ENCODE measurements around the gene KRT76.

The KRT76 gene

GRCh38 chr12:52813203-52813819, 36.2 kb upstream of the KRT76 start:
- no peak for DNase-seq (ENCODE audit: low spot score)

DNA sequence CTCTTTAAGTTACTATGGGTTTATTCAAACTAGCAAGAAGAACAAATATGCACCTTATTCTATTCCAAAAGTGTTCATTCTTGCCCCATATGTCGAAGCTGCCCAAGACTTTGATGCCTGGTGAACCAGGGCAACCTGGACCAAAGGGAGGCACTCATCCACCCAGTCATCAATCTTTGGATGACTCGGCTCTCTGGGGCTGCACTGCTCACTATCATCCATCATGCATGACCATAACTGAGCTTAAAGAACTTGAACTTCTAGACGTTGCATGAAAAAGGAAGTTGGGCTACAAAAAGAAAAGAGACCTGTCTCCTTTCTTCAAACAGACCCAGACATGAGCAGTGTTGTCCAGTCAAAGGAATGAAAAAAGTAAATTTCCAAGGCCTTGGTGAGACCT, 35.6 kb upstream of the KRT76 start:
- DNase-seq (ENCODE audit: low spot score): no peak

DNA sequence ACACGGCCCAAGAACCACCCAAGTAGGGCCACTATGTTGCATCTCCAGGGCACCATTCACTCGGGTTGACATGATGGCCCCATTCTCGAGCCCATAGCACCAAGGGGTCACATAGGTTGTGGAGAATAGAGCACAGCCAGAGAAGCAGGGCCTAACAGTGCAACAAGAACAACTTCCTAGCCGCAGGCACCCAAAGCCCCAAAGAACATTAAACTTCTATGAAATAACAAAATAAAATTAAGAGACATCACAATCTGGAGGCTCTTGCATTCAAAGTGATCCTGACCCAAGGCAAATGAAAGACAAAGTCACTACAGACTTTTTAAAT, 34.9 kb upstream of the KRT76 start:
- DNase-seq (ENCODE audit: low spot score): no peak

- DNase-seq (ENCODE audit: low spot score): no peak
These were observed 34.3 kb upstream of the KRT76 start for GRCh38 chr12:52811191-52812072.

DNA sequence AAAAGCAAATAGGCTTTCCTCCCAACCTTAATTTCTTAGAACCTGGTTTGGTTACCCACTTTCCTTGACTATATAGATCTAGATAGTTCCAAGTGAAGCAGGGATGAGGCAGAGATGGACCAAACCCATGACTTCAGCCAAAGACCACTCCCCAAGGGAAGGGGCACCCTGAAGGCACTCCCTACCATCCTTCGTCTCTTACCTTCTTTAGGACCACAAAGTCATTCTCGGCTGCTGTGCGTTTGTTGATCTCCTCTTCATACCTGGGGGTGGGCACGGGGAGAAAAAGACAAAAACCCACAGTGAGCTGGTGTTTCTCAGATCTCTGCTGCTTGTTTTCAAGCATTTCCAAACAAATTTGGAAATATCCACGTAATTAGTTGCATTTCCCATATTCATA, 33.4 kb upstream of the KRT76 start:
- DNase-seq (ENCODE audit: low spot score): no peak

- DNase-seq (ENCODE audit: low spot score): no peak
These were observed 32.0 kb upstream of the KRT76 start for GRCh38 chr12:52809166-52809565.

- no peak for DNase-seq (ENCODE audit: low spot score)
These were observed 31.5 kb upstream of the KRT76 start for GRCh38 chr12:52808573-52809160.

DNA sequence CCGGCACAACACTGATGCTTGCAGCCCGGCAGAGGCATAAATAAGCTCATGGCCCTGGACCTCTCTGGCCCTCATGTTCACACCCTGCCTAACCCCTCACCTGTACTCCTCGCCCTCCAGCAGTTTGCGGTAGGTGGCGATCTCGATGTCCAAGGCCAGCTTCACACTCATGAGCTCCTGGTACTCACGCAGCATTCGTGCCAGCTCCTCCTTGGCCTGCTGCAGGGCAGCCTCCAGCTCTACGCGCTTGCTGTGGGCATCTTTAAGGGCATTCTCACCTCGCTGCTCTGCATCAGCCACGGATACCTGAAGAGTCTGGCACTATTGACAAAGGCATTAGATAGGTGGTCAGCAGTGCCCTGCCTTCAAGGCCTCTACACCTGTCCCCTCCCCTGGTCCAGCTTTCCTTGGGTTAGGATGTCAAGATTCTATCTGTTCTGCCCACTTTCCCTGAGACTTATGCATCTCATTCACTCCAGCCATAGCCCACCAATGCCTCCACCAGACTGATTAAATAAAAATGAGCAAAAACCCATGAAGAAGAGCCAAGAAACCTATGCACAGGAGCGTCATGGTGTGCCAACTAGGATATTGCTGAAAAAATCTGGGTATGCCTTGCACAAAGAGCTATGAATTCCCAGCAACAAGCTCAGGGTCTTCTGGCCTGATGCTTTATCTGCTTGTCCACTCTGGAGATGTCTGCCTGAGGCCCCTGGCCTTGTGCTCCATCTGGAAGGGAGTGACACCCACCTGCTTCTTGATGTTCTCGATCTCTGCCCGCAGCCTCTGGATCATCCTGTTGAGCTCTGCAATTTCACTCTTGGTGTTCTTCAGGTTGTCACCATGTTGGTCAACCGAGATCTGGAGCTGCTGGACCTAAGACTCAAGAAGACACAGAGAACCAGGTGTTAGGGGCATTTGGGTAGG, 30.7 kb upstream of the KRT76 start:
- no peak for DNase-seq (ENCODE audit: low spot score)

DNA sequence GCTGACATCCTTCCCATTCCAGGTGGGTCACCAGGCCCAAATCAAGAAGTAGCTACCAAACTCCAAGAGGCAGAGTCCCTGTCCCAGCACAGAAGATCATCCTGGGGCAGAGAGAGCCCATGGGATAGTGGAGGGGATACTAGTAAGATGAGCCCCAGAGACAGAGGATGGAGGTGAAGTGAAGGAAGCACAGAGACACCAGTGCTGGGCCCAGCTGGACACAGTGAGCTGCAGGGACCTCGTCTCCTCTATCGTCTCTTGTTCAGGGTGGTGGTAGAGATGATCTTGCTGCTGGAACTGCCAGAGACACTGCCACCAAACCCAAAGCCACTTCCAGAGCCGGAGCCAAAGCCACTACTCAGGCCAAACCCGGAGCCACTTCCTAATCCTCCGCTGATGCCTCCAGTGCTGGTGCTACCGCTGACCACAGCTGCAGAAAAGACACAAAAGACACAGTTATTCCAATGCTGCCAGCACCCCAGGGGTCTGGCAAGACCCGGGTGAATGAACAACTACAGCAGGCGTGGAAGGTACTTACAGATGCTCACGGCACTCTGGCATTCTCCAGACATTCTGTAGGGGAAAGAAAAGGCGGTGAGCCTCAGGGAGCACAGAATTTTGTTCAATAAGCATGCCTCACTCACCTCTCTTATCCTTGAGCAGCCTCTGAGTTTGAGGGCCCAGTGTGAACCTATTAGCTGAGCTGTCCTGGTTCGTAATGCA, 29.8 kb upstream of the KRT76 start:
- DNase-seq (ENCODE audit: low spot score): no peak

DNA sequence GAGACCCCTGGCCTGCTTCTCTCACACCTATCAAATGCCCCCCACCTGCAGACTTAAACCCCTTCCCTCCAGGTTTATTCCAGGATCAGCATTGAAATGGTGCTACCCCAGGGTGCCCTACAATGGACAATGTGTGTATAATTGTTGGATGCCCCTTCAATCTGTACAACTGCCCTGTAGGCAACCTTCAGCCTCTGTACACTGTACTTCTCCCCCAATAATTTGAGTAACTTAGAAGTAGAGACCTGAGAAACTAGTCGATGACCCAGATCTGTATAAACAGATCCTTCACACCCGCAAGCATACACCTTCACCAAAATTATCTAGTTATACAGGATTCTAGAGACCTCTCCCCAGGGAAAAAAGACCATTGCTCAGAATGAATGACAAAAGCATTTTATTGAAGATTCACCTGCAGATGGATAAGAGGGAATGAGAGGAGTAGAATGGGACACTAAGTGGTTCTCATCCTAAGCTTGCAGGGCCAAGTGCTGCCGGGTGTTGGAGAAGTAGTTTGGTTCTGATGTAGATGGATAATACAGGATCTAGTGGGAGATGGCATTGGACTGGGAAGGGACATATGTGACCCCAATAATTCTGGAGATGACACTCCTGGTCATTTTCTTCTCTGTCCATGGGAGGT, 29.1 kb upstream of the KRT76 start:
- no peak for DNase-seq (ENCODE audit: low spot score)

- DNase-seq (ENCODE audit: low spot score): no peak
These were observed 28.6 kb upstream of the KRT76 start for GRCh38 chr12:52805739-52806138.

DNA sequence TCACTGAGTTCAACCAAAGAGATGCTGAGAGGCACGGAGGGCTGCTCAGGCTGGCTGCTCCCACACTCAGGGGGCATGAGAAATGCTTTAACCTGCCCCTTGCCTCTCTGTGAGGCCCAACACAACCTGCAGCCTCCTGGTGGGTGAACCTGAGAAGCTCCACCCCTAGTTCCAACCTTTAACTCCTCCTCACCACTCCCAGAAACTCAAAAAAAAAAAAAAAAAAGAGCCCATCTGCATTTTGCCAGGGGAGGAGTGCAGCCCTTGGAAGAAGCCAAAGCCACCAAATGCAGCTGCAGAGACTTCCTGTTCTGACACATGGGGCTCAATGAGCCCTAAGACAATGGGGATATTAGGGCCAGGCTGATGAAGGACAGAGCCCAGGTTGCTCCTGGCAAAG, 27.9 kb upstream of the KRT76 start:
- no peak for DNase-seq (ENCODE audit: low spot score)

GRCh38 chr12:52802442-52802841, 25.3 kb upstream of the KRT76 start:
- no peak for DNase-seq (ENCODE audit: low spot score)

DNA sequence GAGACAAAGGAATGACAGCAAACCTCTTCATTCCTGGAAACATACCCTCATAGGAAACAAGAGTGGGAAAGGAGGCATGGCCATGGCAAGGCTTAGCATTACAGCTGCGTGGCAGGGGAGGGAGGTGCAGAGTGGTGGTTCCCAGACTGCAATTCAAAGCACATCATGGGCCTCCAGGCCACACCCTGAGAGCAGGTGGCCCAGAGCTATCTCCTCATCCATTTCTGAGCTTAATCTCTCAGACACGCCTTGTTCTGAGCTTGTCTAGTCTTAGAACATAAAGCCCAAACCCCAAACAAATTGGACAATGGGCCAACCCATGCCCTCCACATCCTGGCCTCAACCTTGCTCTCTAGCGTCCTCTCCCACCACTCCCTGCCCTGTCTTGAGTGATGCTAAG, 24.6 kb upstream of the KRT76 start:
- no peak for DNase-seq (ENCODE audit: low spot score)

DNA sequence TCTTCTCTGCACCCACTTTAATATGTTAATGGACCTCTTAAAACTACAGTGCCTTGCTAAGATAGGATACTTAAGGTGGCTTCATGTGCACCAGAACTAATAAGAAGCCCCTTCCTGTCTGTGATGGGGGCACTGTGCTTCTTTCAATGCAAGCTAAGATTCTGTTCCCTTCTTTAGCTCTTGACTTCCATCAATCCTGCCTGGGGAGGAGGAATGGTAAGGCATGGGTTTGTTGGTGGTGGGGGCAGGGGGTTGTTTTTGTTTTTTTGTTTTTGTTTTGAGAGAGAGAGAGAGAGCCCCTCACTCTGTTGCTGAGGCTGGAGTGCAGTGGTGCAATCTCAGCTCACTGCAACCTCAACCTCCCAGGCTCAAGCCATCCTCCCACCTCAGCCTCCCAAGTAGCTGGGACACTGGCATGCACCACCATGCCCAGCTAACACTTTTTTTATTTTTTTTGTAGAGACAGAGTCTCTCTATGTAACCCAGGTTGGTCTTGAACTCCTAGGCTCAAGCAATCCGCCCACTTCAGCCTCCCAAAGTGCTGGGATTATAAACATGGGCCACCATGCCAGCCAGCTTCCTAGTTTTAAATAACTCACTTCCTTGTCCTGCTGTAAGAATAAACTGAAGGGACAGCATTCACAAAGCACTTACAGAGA, 23.2 kb upstream of the KRT76 start:
- DNase-seq (ENCODE audit: low spot score): no peak

DNA sequence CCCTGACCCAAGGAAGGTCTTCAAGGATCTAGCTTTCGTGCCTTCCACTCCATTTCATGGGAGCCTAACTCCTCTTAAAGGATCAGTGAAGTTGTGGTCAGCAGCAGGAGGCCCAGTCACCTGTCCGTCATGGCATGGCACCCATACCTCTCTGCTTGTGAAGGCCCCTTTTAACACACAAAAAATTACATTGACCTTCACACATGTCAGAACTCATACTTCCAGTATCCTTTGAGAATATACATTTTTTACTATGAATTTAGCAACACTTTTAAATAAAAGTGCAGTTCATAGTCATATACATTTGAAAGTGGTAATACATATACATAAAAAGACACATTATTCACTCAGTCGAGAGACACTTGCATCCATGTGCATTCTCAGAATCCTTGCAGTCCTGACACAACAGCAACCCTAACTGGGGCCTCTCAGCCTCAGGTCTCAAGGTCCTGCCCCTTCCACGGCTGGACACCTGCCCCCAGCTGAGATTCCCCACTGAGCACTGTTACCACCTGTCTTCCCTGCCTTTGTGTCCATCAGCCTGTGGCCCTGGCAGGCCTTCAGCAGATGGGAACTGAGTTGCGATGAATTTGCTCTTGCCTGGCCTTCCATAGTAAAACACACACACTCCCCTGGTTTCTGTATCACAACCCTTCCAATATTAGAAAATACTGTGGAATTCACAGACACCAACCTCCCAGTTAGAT, 22.5 kb upstream of the KRT76 start:
- no peak for DNase-seq (ENCODE audit: low spot score)

DNA sequence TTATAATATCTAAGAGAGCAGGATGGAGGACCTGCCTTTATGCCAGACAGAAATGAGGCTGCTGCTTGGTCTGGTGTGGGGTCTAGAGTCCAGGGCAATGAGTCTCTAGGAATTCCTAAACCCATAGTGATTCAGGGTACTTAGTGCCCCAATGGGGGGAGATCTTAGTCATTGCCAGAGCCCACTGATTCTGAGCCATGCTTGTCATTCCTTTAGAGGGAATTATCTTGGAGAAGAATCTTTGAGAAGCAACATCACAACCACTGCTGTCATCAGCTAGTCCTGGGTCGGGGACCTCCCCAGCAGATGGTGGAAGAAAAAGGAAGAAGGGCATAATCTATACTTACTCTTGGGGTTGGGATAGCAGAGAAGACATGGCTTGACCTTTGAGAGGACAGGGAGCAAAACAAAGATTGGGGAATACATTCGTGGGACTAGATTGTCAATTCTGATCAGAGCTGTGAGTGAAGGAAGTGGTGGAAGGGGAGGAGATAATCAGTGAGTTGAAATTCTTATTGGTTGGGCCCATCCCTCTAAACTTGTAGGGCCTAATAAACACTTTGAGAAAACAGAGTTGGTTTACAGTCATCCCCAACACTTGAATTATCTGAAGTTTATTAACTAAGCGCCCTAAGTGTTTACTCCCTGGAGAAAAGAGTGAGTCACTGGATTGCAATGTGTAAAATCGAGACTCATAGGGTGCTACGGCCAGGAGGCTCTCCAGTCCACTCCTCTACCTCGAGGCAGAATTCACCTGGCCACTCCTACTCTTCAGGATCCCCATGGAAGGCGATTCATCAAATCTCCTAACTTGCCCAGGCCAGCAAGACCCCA, 21.7 kb upstream of the KRT76 start:
- DNase-seq (ENCODE audit: low spot score): no peak

- no peak for DNase-seq (ENCODE audit: low spot score)
These were observed 21.0 kb upstream of the KRT76 start for GRCh38 chr12:52798003-52798670.

GRCh38 chr12:52797529-52797894, 20.4 kb upstream of the KRT76 start:
- no peak for DNase-seq (ENCODE audit: low spot score)

Measured in putamen (tissue), 1 donor.